OCI-LY7 (cell line): Measurements from ENCODE around the gene MUSK.

Experiments
- EZH2phosphoT487 ChIP-seq: fragments of 200-600 bp; sonication (generic); IDR thresholded peaks from 2 replicates; pipeline ENCODE4 v1.6.1; 2018; ENCODE audit warnings: low read depth, borderline replicate concordance, mild to moderate bottlenecking, mixed run types, antibody characterized with exemption, low read length, moderate library complexity, mixed read lengths
- TF ChIP-seq, protein P1 (sequence below): fragments of 200-600 bp; sonication (generic); conservative IDR thresholded peaks from 2 replicates; pipeline ENCODE4 v1.5.1; 2014; ENCODE audit warnings: mild to moderate bottlenecking, antibody characterized with exemption, low read length, moderate library complexity, mixed read lengths

DNA sequence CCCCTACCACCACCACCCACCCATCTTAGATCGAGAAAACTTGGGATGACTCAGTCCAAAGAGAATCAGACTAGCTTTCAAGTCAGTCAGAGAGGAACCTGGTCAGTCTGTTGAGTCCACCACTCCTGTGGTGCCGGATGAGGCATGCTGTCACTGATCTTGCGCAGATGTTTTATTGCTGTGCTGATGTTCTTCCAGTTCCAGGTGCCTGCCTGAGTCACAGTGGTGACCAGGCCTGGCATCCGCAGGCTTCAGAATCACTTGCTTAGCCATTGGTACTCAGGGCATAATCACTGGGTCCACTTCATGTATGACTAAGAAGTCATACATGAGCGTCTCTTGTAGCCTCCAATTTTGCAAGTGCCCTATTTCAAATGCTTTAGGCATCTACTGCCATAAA, 114.1 kb downstream of the MUSK start:
- TF ChIP-seq, protein P1, sequence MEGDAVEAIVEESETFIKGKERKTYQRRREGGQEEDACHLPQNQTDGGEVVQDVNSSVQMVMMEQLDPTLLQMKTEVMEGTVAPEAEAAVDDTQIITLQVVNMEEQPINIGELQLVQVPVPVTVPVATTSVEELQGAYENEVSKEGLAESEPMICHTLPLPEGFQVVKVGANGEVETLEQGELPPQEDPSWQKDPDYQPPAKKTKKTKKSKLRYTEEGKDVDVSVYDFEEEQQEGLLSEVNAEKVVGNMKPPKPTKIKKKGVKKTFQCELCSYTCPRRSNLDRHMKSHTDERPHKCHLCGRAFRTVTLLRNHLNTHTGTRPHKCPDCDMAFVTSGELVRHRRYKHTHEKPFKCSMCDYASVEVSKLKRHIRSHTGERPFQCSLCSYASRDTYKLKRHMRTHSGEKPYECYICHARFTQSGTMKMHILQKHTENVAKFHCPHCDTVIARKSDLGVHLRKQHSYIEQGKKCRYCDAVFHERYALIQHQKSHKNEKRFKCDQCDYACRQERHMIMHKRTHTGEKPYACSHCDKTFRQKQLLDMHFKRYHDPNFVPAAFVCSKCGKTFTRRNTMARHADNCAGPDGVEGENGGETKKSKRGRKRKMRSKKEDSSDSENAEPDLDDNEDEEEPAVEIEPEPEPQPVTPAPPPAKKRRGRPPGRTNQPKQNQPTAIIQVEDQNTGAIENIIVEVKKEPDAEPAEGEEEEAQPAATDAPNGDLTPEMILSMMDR: no peak
- TF ChIP-seq EZH2phosphoT487: no peak
